ENCODE data around the gene FANCL.
A peak's percentile ranks its signal among the peaks of the same experiment; 100 is the strongest.
"Not testable (repeated sequence)": the region's sequence is repeated elsewhere in the genome, so short reads cannot be mapped to it uniquely, and the experiment has no call there.

FANCL gene

DNA sequence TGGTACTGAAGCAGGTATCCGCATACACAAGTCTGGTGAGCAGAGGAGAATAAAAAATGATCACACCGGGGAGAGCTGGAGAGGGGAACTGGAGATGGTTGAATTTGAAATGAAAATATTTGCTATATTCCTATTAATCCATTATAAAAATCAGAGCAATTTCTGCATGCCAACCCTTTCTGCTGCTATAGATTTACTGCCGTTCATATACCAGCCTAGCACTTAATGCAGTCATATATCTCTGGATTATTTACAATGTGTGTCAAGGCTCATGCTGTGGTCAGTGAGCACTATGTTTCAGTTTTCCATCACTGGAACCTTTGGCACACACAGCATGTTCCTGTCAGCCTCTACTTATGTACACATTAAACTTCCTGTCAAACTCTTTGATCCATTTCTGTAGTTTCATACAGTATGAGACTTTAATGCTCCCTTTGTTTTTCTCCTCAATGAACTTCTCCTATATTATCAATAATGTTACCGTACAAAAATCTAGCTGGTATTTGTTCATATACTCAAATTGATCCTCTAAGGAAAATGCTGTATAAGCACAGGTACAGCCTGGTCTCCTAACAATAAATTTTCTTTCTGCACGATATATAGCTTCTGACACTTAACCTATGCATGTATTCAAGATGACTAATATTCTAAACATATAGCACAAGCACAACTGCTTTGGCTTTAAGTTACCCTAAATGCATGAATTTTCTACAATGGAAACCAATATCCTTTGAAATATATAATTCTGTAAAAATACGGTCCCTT is 36.7 kb downstream of the FANCL start:
- no peak for DNase-seq

DNA sequence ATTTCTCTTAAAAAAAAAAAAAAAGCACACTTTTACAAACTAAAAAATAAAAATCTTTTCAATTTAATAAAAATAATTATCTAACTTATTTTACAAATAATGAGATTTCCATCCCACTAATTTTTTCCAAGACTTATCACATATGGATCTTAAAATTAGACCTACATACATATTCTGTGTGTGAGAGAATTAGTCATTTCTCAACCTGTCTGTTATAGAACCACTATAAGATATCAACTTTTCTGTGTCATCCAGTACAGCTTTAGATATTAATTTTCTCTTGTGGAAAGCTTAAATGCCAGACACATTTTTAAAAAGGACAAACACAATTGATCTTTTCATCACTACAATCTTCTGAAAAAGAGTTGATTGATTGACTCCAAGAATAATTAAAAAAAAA is 38.1 kb downstream of the FANCL start:
- DNase-seq = no peak

DNA sequence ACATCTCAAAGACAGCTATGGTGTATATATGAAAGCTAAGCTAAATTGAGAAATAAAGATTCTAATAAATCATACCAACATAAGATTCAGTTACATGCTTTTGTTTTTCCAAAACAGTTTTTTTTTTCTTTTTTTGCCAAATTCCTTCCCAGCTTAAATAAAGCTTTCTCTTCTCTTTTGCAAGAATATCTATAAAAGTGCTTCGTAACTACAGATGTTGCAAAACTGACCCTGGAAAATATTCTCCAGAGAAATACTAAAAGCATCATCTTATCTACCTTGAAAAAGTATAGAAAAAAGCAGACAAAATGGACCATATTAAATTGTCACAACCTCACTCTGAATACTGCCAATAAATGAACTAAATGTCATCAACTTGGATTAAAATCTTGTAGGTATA is 38.7 kb downstream of the FANCL start:
- no peak for DNase-seq

DNA sequence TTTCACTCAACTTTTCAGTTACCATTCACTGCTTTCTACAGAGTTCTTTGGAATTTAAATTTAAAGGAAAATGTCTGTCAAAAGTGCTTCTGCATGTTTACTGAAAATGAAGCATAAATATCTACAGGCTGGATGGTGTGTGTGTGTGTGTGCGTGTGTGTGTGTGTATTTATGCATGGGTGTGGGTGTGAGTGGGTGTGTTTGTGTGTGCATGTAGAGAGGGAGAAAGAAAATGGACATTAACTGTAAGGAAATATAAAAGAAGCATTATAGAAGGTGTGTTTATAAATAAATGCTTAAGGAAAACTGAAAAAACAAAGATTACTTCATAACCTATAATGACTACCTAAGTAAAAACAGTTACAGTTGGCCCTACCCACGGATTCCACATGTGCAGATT is 43.2 kb downstream of the FANCL start:
- no peak for DNase-seq

DNA sequence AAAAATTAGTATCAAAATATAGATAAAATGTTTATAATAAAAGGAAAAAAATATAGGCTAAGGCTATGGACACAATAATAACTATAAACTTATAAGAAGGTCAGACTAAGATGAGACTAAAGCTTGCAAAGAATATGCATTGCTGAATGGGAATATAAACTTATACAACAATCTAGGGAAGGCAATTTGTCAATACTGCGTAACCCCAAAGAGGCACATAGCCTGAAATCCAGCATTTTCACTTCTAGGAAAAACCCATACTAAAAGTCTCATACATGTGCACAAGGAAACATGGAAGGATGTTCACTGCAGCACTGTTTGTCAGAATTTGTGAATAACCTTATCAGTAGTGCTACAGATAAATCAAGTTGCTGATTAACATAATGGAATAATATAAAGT is 45.5 kb downstream of the FANCL start:
- no peak for DNase-seq

DNA sequence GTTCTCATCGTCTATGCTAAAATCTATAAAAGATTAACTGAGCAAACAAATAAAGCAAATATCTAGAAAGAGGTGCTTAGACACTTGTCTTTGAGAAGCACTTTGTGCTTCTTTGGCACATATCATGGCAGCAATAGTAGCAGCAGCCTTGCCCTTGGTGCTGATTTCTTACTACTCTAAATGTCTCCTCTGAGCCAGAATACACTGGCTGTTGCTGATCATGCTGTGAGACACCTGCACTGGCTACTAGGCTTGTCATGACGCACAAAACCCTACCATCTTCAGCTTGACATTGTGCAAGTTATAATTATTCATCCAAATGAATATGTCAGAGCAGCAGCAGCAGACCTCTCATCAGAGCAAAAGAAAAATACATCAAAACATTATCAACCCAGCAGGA is 46.7 kb downstream of the FANCL start:
- no peak for DNase-seq

DNA sequence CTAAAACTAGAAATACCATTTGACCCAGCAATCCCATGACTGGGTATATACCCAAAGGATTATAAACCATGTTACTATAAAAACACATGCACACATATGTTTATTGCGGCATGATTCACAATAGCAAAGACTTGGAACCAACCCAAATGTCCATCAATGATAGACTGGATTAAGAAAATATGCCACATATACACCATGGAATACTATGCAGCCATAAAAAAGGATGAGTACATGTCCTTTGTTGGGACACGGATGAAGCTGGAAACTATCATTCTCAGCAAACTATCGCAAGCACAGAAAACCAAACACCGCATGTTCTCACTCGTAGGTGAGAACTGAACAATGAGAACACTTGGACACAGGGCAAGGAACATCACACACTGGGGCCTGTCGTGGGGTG is 54.1 kb downstream of the FANCL start:
- DNase-seq = not testable (repeated sequence)

DNA sequence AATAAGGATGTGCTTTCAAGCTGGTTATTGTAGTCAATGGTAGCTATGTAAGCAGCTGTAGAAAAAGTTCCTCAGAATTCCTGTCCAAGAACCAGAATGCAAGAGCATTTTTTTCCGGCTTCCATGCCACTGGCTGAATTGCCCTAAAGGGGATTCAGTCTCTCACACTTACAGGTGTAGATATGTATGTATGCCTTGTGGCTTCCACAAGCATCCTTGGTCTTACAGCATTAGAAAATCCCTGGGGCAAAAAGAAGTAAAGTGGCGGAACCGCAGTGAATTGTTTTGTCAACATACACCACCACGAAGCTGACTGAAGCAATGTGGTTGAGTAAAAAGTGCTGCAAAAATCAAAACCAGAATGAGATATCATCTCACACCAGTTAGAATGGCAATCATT is 54.6 kb downstream of the FANCL start:
- DNase-seq = no peak

DNA sequence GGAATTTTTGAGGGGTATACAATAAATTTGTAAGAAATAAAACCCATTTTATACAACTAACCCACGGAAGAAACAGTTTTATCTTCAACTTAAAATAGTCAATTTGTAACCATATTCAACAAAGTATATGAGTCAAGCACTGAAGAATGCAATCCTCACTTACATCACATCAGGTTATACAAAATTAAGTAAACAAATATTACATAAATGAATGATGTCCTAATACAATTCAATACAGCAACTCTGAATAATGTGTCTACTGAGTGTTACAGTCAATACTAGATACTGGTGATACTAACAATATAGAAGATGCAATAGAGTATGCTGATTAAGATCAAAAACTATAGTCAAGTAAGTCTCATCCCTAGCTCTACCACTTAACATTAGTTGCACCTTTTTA is 58.6 kb downstream of the FANCL start:
- DNase-seq = no peak

DNA sequence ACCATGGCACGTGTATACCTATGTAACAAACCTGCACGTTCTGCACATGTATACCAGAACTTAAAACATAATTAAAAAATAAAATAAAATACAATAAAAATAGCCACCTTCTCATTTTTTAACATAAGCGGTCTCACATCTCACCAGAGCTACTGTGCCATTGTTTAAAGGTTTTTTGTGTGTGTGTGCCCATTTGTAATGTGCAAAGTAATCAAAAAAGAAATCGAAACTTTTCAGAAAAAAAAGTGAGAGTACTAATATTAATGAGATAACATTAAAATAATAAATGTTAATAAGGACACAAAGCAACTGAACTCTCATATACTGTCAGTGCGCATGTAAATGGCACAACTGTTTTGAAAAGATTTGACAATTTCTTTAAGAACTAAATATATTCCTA is 60.5 kb downstream of the FANCL start:
- DNase-seq = no peak

DNA sequence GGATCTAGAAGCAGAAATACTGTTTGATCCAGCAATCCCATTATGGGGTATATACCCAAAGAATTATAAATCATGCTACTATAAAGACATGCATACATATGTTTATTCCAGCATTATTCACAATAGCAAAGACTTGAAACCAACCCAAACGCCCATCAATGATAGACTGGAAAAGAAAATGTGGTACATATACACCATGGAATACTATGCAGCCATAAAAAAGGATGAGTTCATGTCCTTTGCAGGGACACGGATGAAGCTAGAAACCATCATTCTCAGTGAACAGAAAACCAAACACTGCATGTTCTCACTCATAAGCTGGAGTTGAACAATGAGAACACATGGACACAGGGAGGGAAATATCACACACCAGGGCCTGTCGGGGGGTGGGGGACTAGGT is 61.0 kb downstream of the FANCL start:
- not testable (repeated sequence) for DNase-seq

DNA sequence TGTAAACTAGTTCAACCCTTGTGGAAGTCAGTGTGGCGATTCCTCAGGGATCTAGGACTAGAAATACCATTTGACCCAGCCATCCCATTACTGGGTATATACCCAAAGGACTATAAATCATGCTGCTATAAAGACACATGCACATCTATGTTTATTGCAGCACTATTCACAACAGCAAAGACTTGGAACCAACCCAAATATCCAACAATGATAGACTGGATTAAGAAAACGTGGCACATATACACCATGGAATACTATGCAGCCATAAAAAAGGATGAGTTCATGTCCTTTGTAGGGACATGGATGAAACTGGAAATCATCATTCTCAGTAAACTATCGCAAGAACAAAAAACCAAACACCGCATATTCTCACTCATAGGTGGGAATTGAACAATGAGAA is 63.9 kb downstream of the FANCL start:
- not testable (repeated sequence) for DNase-seq

DNA sequence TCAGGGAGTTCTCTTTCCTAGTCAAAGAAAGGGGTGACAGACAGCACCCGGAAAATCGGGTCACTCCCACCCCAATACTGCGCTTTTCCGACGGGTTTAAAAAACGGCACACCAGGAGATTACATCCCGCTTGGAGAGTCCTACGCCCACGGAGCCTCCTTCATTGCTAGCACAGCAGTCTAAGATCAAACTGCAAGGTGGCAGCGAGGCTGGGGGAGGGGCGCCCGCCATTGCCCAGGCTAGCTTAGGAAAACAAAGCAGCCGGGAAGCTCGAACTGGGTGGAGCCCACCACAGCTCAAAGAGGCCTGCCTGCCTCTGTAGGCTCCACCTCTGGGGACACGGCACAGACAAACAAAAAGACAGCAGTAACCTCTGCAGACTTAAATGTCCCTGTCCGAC is 69.3 kb downstream of the FANCL start:
- not testable (repeated sequence) for DNase-seq

DNA sequence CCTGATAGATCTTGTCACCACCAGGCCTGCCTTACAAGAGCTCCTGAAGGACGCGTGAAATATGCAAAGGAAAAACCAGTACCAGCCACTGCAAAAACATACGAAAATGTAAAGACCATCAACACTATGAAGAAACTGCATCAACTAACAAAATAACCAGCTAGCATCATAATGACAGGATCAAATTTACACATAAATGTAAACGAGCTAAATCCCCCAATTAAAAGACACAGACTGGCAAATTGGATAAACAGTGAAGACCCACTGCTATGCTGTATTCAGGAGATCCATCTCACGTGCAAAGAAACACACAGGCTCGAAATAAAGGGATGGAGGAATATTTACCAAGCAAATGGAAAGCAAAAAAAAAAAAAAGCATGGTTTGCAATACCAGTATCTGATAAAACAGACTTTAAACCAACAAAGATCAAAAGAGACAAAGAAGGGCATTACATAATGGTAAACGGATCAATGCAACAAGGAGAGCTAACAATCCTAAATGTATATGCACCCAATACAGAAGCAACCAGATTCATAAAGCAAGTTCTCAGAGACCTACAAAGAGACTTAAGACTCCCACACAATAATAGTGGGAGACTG is 70.7 kb downstream of the FANCL start:
- DNase-seq = not testable (repeated sequence)

DNA sequence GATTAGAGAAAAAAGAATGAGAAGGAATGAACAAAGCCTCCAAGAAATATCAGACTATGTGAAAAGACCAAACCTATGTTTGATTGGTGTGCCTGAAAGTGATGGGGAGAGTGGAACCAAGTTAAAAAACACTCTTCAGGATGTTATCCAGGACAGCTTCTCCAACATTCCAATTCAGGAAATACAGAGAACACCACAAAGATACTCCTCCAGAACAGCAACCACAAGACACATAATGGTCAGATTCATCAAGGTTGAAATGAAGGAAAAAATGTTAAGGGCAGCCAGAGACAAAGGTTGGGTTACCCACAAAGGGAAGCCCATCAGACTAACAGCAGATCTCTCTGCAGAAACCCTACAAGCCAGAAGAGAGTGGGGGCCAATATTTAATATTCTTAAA is 71.3 kb downstream of the FANCL start:
- DNase-seq = not testable (repeated sequence)

DNA sequence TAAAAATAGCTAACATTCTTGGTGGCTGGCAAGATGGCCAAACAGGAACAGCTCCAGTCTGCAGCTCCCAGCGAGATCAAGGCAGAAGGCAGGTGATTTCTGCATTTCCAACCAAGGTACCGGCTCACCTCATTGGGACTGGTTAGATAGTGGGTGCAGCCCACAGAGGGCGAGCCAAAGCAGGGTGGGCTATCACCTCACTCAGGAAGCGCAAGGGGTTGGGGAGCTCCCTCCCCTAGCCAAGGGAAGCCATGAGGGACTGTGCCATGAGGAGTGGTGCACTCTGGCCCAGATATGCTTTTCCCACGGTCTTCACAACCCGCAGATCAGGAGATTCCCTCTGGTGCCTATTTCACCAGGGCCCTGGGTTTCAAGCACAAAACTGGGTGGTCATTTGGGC is 73.0 kb downstream of the FANCL start:
- not testable (repeated sequence) for DNase-seq

DNA sequence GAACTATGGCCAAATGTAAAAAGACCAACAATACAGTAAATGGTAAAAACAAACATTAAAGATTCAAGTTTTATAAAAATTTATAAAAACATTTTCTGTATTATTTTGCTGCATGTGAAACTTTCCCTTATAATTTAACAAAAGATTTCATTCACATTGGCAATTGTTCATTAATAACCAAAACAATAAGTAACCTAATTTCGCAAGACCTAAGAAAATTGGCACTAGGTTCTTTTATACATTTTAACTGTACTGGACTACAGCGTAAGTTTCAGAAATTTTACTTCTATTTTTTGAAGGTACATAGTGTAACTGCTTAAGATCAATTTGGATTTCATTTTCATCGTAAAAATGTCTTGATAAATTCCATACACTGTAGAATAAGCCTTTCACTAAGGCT is 77.2 kb downstream of the FANCL start:
- no peak for DNase-seq

DNA sequence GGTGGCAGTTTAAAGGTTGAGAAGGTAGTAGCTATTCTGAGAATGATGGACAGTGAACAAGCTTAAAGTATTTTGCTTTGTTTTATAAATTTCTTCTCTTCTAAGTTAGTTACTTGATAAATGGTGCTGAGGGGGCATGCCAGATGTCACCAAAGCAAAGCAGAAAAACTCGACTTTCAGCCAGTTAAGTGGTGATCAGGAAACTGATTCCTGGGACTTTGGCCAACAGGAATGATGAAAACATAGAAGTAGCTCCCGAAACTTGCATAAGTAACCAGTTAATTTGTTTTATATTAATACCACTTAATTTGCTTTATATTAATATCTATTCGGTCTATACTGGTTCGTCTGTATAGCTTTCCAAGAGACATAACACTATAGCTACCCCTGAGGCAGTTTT is 82.6 kb downstream of the FANCL start:
- DNase-seq = no peak

DNA sequence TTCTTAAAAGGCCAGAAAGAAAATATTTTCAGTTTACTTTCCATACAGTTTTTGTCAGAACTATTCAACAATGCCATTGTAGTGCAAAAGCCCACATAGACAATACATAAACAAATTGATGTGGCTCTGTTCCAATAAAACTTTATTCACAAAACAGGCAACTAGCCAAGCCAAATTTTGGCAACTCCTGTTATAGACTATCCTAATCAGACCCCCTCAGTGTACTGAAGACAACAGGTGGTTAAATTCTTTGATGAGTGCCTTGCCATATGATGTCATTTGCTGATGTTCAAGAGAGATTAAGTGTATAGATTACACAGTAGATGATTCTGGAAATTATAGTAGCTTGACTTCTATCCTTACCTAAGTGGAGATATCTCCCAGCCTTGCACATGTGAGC is 83.4 kb downstream of the FANCL start:
- no peak for DNase-seq

DNA sequence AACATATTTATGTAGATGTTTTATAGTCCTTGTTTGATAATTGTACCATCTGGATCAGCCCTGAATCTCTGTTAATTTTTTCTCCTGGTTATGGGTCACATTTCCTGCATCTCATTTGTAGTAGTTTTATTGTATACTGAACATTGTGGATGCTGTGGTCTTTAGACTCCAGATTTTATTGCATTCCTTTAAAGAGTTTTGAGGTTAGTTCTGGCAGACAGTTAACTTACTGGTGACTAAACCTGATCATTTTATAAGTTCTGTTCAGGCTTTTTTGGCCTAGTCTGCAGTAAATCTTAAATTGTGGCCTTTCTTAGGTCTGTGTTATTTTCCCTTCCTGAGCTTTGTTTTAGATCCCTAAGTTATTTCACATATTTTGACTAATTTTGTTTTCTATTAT is 84.3 kb downstream of the FANCL start:
- no peak for DNase-seq

DNA sequence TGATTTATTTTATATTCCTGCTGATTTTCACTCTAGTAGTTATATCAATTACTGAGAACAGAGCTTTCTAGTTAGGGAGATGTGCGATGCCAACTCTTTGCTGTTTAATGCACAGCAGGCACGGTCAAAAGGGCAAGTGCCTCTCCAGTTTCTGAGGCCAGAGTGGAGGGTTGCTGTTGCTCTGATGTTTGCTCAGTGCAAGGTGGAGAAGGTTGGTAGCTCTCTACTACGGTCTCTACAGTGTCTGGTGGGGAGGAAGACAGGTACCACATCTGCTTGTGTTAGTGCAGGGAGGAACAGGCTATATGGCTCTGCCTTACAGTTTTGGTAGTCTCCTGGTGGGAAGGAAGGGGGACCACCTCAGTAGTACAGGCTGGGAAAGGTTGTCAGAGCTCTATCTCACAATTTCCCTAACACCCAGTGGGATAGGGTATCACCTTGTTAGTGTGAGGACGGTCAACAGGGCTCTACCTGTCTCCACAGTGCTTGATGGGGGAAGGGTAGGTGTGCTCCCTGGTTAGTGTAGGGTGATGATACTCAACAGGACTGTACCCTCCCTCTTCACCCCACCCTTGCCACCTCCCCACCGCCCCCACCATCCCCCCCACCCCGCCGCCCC is 85.9 kb downstream of the FANCL start:
- peak; percentile 74 for DNase-seq

DNA sequence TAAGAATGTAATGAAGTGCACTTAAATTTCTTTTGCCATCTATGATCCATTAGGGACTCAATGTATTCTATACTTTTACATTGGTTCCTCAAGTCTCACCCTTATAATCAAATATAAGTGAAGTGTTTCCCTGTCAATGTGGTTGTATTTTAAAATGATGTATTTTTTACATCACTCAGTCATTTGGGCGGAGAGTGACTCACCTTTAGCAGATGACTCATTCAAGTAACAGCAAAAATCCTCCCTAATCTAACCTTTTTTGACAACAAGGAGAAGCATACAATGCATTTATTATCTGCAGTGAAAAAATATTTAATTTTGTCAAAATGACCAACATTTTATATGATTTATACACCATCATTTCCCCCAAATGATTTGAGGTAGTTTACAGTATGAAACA is 94.4 kb downstream of the FANCL start:
- DNase-seq = no peak

DNA sequence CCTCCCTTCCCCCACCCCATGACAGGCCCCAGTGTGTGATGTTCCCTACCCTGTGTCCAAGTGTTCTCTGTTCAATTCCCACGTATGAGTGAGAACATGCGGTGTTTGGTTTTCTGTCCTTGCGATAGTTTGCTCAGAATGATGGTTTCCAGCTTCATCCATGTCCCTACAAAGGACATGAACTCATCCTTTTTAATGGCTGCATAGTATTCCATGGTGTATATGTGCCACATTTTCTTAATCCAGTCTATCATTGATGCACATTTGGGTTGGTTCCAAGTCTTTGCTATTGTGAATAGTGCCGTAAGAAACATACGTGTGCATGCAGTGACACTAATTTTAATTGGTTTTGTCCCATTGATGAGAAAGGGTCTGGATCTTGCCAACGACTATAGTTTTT is 95.4 kb downstream of the FANCL start:
- DNase-seq = not testable (repeated sequence)

DNA sequence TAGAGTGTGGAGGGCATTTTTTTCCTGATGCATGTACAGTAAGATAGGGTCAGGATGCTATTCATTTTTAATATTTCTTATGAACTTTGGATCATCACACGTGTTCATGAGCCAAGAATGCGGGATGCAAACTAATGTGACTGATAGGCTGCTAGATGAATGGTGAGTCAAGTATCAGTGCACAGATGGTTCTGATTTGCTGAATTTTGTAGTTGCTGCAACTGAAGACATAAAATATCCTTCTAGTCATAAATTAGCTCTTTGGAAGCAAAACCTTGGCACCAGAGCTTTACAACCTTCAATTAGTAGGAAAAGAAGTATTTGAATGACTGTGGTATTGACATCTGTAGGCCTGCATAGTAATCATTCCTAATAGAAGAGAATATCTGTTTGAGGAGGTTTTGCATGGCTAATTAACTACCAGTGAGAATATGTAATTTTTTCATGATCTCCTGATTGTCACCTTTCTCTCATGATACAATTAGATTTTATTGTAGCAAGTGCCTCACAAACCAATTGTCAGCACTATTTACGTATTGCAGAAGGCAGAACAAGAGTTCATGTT is 100.5 kb downstream of the FANCL start:
- no peak for DNase-seq
